H7 (cell line): Measurements from ENCODE around the gene CLUH. TPM values are rescaled to one million over a fixed set of nuclear protein-coding genes. Genes with fewer than 3 reads are reported as not detected.

ENCODE experiments used
- DNase-seq: peaks from one replicate; pipeline ENCODE4 v3.0.0; 2012
- H3K27me3 ChIP-seq: 2 replicates; pipeline ENCODE4 v1.6.0; 2011; ENCODE audit warnings: mild to moderate bottlenecking, low read length; ENCODE audit not compliant: control insufficient read depth, insufficient read depth
- H3K36me3 ChIP-seq: replicated peaks from 2 replicates; pipeline ENCODE4 v1.5.1; 2011; ENCODE audit warnings: low read length; ENCODE audit not compliant: control insufficient read depth, insufficient read depth
- H3K4me3 ChIP-seq: 2 replicates; pipeline ENCODE4 v1.5.1; 2011; ENCODE audit warnings: low read depth, mild to moderate bottlenecking, control low read depth, low read length, moderate library complexity; ENCODE audit not compliant: insufficient read depth
- total RNA-seq: library from RNA; depleted of rRNA; stranded (reverse); fragments of >200 nt; shearing (Covaris generic); gene quantifications from 2 replicates; pipeline ENCODE4 v1.2.3, GENCODE V29; 2014

Gene CLUH
- total RNA-seq, 1 experiment from 2014 or later: 148 TPM

DNA sequence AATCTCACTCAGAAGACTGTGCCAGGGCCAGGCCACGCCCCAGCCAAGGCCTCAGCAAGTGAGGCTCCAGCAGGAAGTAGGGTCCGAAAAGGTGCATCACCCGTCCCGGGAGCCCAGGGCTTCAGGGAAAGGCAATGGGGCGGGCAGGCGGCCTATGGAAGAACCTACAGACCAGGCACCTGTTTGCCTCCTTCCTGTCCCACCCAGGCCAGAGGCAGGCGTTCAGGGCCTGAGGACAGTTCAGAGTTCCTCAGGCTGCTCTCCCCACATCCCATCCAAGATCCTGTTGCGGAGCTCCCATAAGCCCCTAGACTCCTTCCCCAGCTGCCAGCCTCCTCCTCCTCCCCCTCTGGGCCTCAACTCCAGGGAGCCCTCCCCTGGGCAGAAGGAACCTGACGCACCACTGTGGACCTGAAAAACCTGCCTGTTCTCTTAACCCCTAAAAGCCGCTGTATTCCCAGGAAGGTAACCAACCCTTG lies 2.3 kb downstream of the CLUH start:
- H3K4me3 ChIP-seq: no peak overlapping the region
- no peaks in the 10 kb centered on the region for H3K36me3 ChIP-seq
- DNase-seq: no peak
- peaks cover 5% of the 10 kb centered on the region for H3K27me3 ChIP-seq

- Histone ChIP-seq H3K36me3 (no peaks in the 10 kb centered on the region; the same call in 1 of the 2 replicates), H3K4me3 (no peak overlapping the region), H3K27me3 (peaks cover 5% of the 10 kb centered on the region)
- peak; percentile 71 for DNase-seq
Observed at GRCh38 chr17:2708585-2709182, 2.9 kb downstream of the CLUH start.

DNA sequence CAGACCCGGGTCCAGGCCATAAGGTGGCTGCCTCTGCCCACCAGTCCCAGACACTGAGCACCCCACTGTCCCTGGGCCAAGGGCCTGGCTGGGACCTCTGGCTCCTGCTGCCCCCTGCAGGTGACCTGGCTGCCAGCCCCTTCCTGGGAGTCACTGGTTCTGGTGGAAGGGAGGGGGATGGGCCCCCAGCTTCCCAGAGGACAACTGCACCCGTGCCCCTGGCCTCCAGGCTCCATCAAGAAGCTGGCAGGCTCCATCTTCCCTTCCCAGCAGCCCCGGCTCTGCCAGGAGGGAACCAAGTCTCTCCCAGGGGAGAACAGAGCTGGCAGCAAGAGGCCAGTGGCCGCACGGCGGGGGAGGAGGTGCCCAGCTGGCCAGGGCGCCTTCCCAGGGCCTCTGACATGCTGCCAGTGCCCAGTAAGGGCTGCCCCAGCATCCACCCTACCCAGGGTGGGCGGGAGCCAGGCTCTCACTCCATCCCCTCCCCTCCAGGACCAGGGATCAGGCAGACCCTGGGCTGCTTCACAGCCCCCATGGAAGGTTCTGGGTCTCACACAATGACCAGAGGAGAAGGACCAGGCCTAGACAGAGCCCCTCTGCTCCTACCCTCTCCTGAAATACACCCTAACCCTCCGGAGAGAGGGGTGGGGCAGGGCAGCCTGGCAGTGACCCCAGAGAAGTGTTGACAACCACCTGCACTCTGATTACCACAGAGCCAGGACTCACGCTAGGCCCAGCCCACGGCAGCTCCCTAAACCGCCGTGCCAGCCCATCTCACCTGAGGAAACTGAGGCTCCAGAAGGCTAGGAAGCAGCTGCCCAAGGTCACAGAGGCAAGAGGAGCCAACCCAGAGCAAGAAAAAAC lies 3.6 kb downstream of the CLUH start:
- peak; percentile 94 for DNase-seq
- H3K4me3 ChIP-seq: no peak overlapping the region

DNA sequence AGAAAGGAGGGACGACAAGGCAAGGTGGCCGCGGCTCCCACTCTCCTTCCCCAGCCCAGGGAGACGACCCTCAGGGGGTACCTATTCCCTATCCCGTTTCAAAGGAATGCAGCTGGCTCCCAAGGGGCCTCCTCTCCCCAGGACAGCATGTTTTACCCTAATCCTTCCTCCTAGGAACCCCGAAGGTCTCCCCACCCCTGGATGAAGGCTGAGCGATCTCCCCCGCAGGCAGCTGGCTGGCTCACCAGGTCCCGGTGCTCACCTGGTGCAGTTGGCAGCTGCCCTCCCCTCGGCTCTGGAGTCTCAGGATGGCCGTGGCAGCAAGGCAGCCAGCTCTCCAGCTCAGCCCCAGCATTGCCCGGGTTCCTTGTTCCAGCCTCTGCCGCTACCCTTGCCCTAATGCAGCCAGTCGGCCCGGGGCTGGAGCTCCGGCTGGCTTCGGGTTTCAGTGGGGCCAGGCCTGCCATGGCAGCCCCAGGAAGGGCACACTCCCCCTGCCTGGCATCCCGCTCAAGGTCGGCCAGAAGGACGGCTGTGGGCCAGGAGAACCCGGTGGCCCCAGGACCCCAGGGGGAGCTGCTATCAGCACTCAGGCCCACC lies 4.6 kb downstream of the CLUH start:
- peak; percentile 72 for DNase-seq
- Histone ChIP-seq H3K36me3 (peaks cover 1% of the 10 kb centered on the region), H3K4me3 (no peak overlapping the region), H3K27me3 (peaks cover 3% of the 10 kb centered on the region; the same call in 1 of the 2 replicates)

More for the DNA sequence above, 3.6 kb downstream of the CLUH start:
- Histone ChIP-seq H3K36me3 (no peaks in the 10 kb centered on the region; the same call in 1 of the 2 replicates), H3K27me3 (peaks cover 5% of the 10 kb centered on the region)

- H3K4me3 ChIP-seq: no peak overlapping the region
- peak; percentile 59 for DNase-seq
- peaks cover 2% of the 10 kb centered on the region for H3K36me3 ChIP-seq
- peaks cover 3% of the 10 kb centered on the region; the same call in 1 of the 2 replicates for H3K27me3 ChIP-seq
Observed at GRCh38 chr17:2705888-2706795, 5.4 kb downstream of the CLUH start.

- no peak overlapping the region for H3K4me3 ChIP-seq
- peak; percentile 47 for DNase-seq
- peaks cover 3% of the 10 kb centered on the region for H3K36me3 ChIP-seq
- H3K27me3 ChIP-seq: no peaks in the 10 kb centered on the region
Observed at GRCh38 chr17:2705263-2705662, 6.3 kb downstream of the CLUH start.

DNA sequence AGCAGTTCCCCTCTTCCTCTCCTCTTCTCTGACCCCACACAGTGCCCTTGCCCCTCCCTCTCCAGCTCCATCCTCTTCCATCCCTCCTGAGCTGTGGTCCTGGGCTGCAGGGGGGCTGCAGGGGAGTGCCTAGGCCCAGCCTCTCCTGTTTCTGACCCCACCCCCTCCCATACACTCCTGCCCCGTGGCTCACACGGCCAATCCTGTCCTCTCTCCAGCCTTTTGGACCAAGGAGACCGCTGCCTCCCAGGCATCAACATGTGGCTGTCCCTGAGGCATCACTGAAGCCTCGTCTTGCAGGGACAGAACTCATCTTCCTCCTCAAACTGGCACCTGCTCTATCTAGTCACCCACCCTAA lies 6.7 kb downstream of the CLUH start:
- H3K27me3 ChIP-seq: no peaks in the 10 kb centered on the region
- peaks cover 4% of the 10 kb centered on the region for H3K36me3 ChIP-seq
- DNase-seq: peak; percentile 85
- H3K4me3 ChIP-seq: no peak overlapping the region

DNA sequence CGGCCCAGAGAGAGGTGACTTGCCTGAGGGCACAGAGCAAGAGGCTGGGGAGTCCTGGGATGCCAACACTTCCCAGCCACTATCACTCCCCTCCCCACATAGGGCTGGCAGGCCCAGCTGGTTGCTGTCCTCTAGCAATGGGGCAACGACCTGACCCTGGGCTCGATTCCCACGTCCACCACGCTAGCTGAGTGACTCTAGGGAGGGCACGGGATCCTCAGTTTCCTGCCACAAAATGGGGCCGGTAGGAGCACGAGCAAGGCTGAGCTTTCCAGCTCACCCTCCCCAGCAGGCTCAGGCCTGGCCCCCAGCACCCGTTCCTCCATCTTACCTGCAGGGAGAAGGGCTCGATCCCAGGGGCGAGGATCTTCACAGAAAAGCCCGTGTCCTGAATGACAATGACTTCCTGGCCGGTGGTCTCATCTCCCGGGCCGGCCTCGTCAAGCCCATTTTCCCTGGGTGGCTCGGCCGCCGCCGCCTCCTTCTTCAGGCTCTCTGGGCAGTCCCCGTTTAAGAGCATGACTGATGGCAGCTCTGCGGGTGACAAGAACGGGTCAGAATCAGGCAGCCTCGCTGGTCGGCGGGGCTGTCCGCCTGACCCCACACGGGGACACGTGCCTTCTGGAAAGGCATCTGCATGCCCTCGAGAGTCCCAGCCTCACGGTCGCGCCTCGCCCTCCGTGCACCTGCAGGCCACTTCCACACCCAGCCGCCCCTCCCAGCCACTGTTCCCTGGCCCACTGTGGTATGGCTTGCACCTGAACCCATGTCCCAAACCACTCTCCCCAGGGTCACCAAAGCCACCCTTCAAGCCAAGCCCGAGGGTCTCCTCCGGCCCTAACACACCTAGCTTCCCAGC lies 7.3 kb downstream of the CLUH start:
- Histone ChIP-seq H3K4me3 (no peak overlapping the region), H3K27me3 (no peaks in the 10 kb centered on the region), H3K36me3 (peaks cover 5% of the 10 kb centered on the region)
- DNase-seq: peak; percentile 66

DNA sequence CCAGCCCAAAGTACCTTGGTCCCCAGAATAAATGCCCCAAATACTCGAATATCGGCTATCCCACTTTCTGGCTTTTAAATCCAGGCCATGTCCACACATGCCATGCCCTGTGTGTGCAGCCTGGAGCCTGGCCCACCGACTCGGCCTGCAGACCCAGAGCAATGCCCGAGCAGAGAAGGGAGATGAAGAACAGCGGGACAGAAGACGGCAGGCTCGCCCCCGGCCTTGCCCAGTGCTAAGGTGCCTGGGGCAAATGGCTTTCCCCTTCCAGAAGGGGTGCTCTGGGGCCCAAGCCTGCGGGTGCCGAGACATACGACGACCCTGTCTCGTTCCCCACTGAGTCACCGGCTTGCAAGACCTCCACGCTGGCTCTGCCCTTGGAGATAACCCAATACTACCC lies 8.0 kb downstream of the CLUH start:
- peak; percentile 49 for DNase-seq
- H3K27me3 ChIP-seq: no peaks in the 10 kb centered on the region
- peaks cover 6% of the 10 kb centered on the region for H3K36me3 ChIP-seq
- no peak overlapping the region for H3K4me3 ChIP-seq

DNA sequence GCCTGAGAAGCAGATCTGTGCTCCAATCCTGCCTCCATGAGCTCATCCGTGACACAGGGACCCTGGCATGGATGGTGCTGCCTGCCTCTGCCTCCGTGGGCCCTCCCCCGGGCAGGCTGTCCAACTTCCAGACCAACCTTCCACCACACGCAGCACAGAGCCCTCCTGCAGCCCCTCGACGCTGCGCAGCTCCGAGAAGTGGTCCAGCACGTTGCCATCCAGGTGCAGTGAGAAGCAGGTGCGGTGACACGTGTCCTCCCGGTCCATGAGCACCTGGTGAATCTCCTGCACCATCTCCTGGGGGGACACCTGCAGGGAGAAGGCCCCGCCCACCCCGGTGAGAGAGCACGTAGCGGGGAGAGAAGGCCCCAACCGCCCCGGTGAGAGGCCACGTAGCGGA lies 8.4 kb downstream of the CLUH start:
- DNase-seq: peak; percentile 52
- Histone ChIP-seq H3K4me3 (no peak overlapping the region), H3K27me3 (no peaks in the 10 kb centered on the region), H3K36me3 (peaks cover 6% of the 10 kb centered on the region)

- no peaks in the 10 kb centered on the region for H3K27me3 ChIP-seq
- H3K4me3 ChIP-seq: no peak overlapping the region
- H3K36me3 ChIP-seq: peaks cover 6% of the 10 kb centered on the region
- peak; percentile 83 for DNase-seq
Observed at GRCh38 chr17:2701996-2702741, 9.4 kb downstream of the CLUH start.

DNA sequence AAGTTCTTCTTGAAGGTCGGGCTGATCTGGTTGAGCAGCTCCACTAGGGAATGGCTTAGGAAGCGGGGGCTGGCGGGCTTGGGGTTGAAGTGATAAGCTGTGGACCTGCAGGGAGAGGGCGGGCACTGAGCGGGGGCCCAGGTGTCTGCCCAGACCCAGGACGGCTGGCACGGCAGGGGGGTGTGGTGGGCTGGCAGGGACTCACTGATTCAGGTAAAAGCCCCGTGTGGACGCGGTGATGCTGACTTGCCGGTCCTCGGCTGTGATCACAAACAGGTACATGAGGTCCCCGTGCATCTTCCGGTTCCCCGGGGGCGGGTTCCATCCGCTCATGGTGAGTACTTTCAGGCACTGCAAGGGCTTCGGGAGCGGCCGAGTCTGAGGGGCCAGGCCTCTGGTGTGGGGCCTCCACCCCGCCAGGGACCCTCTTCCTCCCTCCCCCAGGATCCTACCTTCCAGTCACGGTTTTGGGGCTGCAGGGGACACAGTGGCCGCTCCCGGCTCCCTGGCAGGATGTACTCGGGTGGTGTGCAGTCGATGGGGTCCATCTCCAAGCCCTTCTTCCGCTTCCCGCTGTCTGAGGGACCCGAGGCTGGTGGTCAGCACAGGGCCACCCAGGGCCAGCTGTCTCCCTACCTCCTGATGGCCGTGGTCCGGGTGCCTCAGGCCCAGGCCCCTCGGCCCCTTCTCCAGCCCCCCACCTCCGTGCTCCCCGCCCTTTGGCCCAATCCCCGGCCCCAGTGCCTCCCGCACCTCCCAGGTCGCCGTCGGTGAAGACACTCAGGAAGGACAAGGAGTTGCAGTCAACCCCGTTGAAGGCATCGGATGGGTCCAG lies 10.2 kb downstream of the CLUH start:
- DNase-seq: peak; percentile 59
- Histone ChIP-seq H3K36me3 (peaks cover 9% of the 10 kb centered on the region), H3K27me3 (no peaks in the 10 kb centered on the region), H3K4me3 (no peak overlapping the region)
